Caki2 (cell line): Measurements from ENCODE around the gene ADORA2A. TPM values are rescaled to one million over a fixed set of nuclear protein-coding genes. Genes with fewer than 3 reads are reported as not detected.
"Not testable (repeated sequence)": the region's sequence is repeated elsewhere in the genome, so short reads cannot be mapped to it uniquely, and the experiment has no call there.

ENCODE experiments used
- DNase-seq: peaks from one replicate; pipeline ENCODE4 v3.0.0-alpha.2; 2015; ENCODE audit warnings: low read depth
- in situ Hi-C: cut with HindIII; loops from 2 replicates; pipeline ENCODE4 v1.10.0; 2016; ENCODE audit warnings: low sequenced_read_pairs, low pct_unique_long_range_greater_than_20kb, mixed read lengths
- total RNA-seq: library from RNA; depleted of rRNA; stranded (reverse); fragments of >200 nt; shearing (Covaris generic); gene quantifications from 2 replicates; pipeline ENCODE4 v1.2.3, GENCODE V29; 2014; ENCODE audit warnings: low replicate concordance

Gene ADORA2A
- total RNA-seq, 1 experiment from 2014 or later: 6.1 TPM

DNA sequence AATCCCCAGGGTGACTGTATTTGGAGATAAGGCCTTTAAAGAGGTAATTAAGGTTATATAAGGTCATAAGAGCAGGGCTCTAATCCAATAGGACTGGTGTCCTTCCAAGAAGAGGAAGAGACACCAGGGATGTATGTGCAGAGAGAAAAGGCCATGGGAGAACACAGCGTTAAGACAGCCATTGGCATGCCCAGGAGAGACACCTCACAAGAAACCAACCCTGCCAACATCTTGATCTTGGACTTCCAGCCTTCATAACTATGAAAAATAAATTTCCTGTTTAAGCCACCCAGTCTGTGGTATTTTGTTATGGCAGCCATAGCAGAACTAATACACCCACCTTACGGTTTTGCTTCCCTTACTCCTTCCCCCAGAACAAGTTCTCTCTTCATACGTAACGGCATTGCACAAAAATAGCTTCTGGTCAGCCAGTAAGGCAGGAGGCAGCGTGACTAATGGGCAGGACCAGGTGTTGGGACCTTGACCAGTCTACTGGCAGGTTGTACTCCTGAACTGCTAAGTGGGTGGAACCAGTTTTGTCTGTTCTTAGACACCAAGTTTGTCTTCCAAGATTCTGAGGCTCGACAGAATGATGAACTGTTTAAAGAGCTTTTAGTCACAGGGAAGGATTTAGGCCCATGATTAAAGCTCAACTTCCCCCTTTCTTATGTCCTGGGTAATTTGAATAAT is 35.8 kb downstream of the ADORA2A start:
- DNase-seq: no peak
- in situ Hi-C loops: no loop called here

- in situ Hi-C loops: no loop called here
- peak; percentile 30 for DNase-seq
Measured at GRCh38 chr22:24465566-24465965, 38.2 kb downstream of the ADORA2A start.

- in situ Hi-C loops: no loop called here
- no peak for DNase-seq
Measured at GRCh38 chr22:24465975-24466374, 38.6 kb downstream of the ADORA2A start.

DNA sequence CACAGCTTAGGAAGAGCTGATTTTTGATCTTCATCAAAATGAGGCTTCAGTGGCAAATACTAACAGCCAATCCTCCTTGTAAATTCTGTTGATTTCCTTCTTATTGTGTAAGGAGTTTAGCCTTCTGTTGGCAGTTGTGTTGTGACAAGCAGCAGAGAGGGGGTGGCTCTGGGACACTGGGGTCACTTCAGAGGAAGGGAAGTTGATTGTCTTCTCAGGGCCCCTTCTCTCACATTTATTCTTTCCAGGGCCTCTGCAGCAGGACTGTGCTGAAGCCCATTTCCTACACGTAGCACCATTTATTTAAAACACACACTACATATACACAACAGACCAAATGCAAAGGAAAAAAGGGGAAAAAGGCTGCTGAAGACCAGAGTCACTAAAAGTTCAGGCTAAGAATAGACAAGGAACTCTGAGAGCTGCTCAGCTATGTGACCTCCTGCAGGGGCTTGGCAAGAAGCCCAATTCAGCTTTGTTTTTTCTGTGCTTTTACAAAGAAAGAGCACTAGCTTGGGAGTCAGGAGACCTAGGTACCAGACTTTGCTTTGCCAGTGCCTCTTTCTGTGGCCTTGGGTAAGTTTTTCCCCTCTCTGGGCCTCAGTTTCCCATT is 39.4 kb downstream of the ADORA2A start:
- in situ Hi-C loops: no loop called here
- peak; percentile 62 for DNase-seq

DNA sequence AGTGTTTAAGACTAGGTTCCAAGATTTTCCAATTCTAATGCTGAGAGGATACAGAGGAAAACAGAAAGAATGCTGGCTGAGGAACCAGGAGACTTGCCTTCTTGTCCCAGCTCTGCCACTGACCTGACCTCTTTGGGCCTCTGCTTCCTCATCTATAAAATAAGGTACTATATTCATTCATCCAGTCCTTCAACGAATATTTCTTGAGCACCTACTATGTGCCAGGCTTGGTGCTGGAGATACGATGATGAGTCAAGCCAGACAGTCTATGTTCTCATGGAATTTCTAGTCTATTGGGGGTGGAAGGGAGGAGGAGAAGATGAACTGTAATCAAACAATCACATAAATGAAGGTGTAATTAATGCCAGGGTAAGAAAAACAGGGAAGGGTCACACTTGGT is 39.9 kb downstream of the ADORA2A start:
- in situ Hi-C loops: no loop called here
- DNase-seq: no peak

DNA sequence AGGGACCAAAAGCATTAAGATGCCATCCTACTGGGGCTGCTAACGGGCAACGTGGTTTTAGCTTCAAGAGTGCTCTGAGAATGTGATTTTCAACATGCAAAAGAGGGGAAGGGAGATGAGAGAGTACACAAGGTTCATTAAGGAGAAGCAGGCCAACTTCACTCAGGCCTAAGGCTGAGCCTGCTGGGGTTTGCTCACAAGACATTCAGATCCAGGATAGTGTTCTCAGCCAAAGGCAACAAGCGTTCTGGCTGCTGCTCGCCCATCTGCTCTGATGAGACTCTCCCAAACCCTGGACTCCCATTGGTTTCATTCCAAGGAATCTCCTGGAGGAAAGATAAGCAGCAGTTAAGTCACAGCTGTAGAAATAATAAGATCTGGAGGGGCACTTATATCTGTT is 44.2 kb downstream of the ADORA2A start:
- in situ Hi-C loops: no loop called here
- no peak for DNase-seq

GRCh38 chr22:24473284-24473683 is 45.9 kb downstream of the ADORA2A start:
- in situ Hi-C loops: no loop called here

GRCh38 chr22:24474221-24474620 is 46.8 kb downstream of the ADORA2A start:
- DNase-seq: peak; percentile 84
- in situ Hi-C loops: no loop called here

More at GRCh38 chr22:24473284-24473683, 45.9 kb downstream of the ADORA2A start:
- DNase-seq: no peak

- DNase-seq: no peak
- in situ Hi-C loops: no loop called here
Measured at GRCh38 chr22:24474649-24475255, 47.4 kb downstream of the ADORA2A start.

DNA sequence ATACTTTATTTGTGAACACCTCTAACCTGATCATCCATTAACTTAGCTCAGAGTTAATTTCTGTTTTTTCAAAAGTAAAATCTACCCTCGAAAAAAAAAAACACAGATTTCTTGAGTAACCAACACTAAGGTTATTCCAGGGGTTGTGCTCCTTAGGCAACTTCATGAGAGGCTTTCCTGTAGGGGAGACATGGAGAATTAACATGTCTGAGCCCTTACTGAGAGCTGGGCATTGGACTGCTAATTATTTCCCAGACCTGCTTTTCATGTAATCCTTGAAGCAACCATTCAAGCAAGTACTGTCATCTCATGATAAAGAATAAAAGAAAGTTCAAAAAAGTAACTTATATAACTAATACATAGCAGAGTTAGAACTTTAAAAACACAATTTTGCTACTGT is 54.2 kb downstream of the ADORA2A start:
- no peak for DNase-seq
- in situ Hi-C loops: no loop called here

DNA sequence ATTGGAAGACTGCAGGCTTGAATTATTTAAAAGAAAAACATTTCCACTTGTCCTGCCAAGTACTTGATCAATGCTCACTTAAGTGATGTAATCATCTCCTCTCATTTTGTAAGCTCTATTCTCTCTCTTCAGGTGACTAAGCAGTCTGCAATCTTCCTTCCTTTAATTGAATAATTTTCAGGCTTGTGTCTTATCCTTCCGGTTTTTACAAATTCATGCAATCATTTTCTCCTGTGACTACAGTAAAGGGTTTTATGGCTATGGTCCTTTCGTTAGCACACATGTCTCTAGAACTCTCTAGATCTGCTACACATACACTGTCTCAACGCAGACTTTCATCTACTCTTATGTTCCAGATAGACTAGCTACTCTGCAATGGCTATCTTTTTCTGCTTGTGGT is 55.2 kb downstream of the ADORA2A start:
- in situ Hi-C loops: no loop called here
- DNase-seq: peak; percentile 61

- DNase-seq: no peak
- in situ Hi-C loops: no loop called here
Measured at GRCh38 chr22:24482998-24483397, 55.6 kb downstream of the ADORA2A start.

- no peak for DNase-seq
- in situ Hi-C loops: no loop called here
Measured at GRCh38 chr22:24483976-24484545, 56.7 kb downstream of the ADORA2A start.

DNA sequence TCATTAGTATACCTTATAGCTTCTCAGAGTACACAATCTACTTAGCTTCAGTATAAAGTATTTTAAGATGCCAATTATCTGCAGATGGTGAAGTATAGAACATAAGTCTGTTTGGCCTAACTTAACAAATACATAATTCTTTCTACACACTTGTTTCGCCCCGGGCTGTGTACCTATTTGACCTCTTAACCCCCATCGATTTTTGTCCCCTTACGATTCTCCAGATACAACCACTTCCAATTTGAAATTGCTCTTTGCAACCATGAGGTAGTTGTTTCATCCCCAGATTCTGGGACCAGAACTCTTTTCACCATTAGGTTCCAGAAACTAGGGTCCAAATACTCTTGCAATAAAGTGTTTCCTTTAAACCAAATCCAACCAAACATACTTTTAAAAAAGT is 57.8 kb downstream of the ADORA2A start:
- no peak for DNase-seq
- in situ Hi-C loops: no loop called here

GRCh38 chr22:24485608-24486007 is 58.2 kb downstream of the ADORA2A start:
- in situ Hi-C loops: no loop called here
- DNase-seq: no peak

DNA sequence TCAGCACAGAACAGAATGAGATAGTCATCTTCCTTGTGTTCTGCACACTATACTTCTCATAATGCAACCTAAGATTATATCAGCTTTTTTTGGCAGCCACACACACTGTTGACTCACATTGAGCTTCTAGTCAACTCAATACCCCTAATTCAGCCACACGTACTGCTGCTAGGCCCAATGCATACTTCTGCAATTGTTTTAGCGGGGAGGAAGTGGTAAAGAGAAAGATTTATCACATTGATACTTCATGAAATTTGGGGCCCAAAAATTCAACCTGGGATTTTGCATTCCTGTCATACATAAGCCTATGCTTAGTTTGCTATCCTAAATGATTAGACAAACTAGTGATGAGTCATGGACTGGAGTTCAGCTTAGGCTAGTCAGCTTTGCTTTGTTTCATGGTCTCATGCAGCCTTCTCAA is 59.1 kb downstream of the ADORA2A start:
- DNase-seq: peak; percentile 70
- in situ Hi-C loops: no loop called here

GRCh38 chr22:24489011-24489410 is 61.6 kb downstream of the ADORA2A start:
- no peak for DNase-seq
- in situ Hi-C loops: no loop called here

GRCh38 chr22:24489434-24489833 is 62.0 kb downstream of the ADORA2A start:
- DNase-seq, in situ Hi-C loops: not testable (repeated sequence)
